Naive thymus-derived CD8-positive, alpha-beta T cell (primary cell): ENCODE data around the gene EPB41L2. TPM values are rescaled to one million over a fixed set of nuclear protein-coding genes. Genes with fewer than 3 reads are reported as not detected.
A peak's percentile ranks its signal among the peaks of the same experiment; 100 is the strongest.
"Not testable (repeated sequence)": the region's sequence is repeated elsewhere in the genome, so short reads cannot be mapped to it uniquely, and the experiment has no call there.

Experiments
- ATAC-seq, 2 donors: fragments of 150-1000 bp; cut with Tn5 transposase in 1 of 2; sonication (Bioruptor Pico), chemical (Tn5 transposase) in 1 of 2; 1 replicate in 1 of 2; 2 replicates in 1 of 2; pipeline ENCODE4 v1.10.0; 2021; ENCODE audit warnings: mild to moderate bottlenecking in 2 of 2, moderate library complexity in 2 of 2
- POLR2A ChIA-PET: fragments of 350-600 bp; sonication (Branson Sonifier 250); formaldehyde crosslinking; loops from one replicate; lab custom pipeline; 2021; ENCODE audit warnings: antibody characterized with exemption; lab: Charles Lee
- DNase-seq, 10 donors: peaks; one replicate each; pipeline versions ENCODE4 v3.0.0 to v3.0.0-alpha.2; 2020 to 2022
- H3K27ac Mint-ChIP-seq, 10 donors: one replicate each; pipeline ENCODE4 v1.8.0; 2020 to 2022; ENCODE audit warnings: mild to moderate bottlenecking in 10 of 10, mixed read lengths in 10 of 10, moderate library complexity in 4 of 10, inconsistent platforms in 1 of 10
- H3K27me3 Mint-ChIP-seq, 5 donors: one replicate each; pipeline ENCODE4 v1.8.0; 2021 to 2022; ENCODE audit warnings: mixed read lengths in 5 of 5
- H3K36me3 Mint-ChIP-seq, 3 donors: one replicate each; pipeline ENCODE4 v1.8.0; 2020 to 2022; ENCODE audit warnings: mixed read lengths in 3 of 3, mild to moderate bottlenecking in 2 of 3, inconsistent platforms in 1 of 3
- H3K4me1 Mint-ChIP-seq, 4 donors: one replicate each; pipeline ENCODE4 v1.8.0; 2021 to 2022; ENCODE audit warnings: mixed read lengths in 4 of 4
- H3K4me3 Mint-ChIP-seq, 10 donors: one replicate each; pipeline ENCODE4 v1.8.0; 2020 to 2022; ENCODE audit warnings: mild to moderate bottlenecking in 10 of 10, mixed read lengths in 10 of 10, moderate library complexity in 6 of 10, inconsistent platforms in 1 of 10
- H3K9me3 Mint-ChIP-seq, 9 donors: one replicate each; pipeline ENCODE4 v1.8.0; 2020 to 2022; ENCODE audit warnings: mixed read lengths in 9 of 9, mild to moderate bottlenecking in 3 of 9, inconsistent platforms in 1 of 9, moderate library complexity in 1 of 9
- polyA plus RNA-seq, 3 donors: library from polyadenylated mRNA; unstranded; fragments of 300-500 nt; fragmentation: Illumina TruSeq; gene quantifications; one replicate each; pipeline ENCODE4 v1.2.3, GENCODE V29; 2021
- total RNA-seq, 8 experiments: library from RNA in 2 of 8; stranded (reverse) in 2 of 8; gene quantifications; one replicate each; pipeline ENCODE4 v1.2.3 and lab custom pipeline; 2021 to 2026

EPB41L2 gene
- total and polyA plus RNA-seq, 5 experiments from 2014 or later: 1.8 to 31.1 (median 3.3) TPM

GRCh38 chr6:130942752-130943151 lies 120.3 kb downstream of the EPB41L2 start:
- H3K36me3 Mint-ChIP-seq, POLR2A ChIA-PET, H3K4me3 Mint-ChIP-seq, H3K27me3 Mint-ChIP-seq, H3K9me3 Mint-ChIP-seq, DNase-seq, H3K27ac Mint-ChIP-seq, ATAC-seq, H3K4me1 Mint-ChIP-seq: not testable (repeated sequence)

- Mint-ChIP-seq H3K9me3 (peaks cover 0 to 5% (median 0%) of the 10 kb centered on the region in 9 donors), H3K27ac (no peak overlapping the region), H3K4me1 (no peaks in the 10 kb centered on the region), H3K4me3 (no peak overlapping the region), H3K36me3 (peaks cover 0 to under 1% (median 0%) of the 10 kb centered on the region in 3 donors), H3K27me3 (no peaks in the 10 kb centered on the region)
- POLR2A ChIA-PET: no interaction called here
- no peak for ATAC-seq
- no peak for DNase-seq
Measured at GRCh38 chr6:130937942-130938604, 125.0 kb downstream of the EPB41L2 start.

- ATAC-seq (no peak), DNase-seq (no peak)
- H3K27ac Mint-ChIP-seq: no peak overlapping the region
- no peaks in the 10 kb centered on the region for H3K27me3 Mint-ChIP-seq
- no peaks in the 10 kb centered on the region for H3K4me1 Mint-ChIP-seq
- H3K9me3 Mint-ChIP-seq: peaks cover 0 to 5% (median 0%) of the 10 kb centered on the region in 9 donors
- no peaks in the 10 kb centered on the region for H3K36me3 Mint-ChIP-seq
- no peak overlapping the region for H3K4me3 Mint-ChIP-seq
- POLR2A ChIA-PET: interaction anchor here (0.7 kb wide), 1 partner anchor 31 kb away, joined by 3 read pairs; no protein-coding TSS in a partner anchor
Measured at GRCh38 chr6:130936933-130937332, 126.1 kb downstream of the EPB41L2 start.

- Mint-ChIP-seq H3K27me3 (no peaks in the 10 kb centered on the region), H3K4me1 (no peaks in the 10 kb centered on the region), H3K36me3 (peaks cover 0 to 1% (median 0%) of the 10 kb centered on the region in 3 donors), H3K4me3 (no peak overlapping the region), H3K27ac (peak overlapping the region in 1 of 10 donors; percentile 41), H3K9me3 (peaks cover 0 to 5% (median 0%) of the 10 kb centered on the region in 9 donors)
- POLR2A ChIA-PET: no interaction called here
- no peak for DNase-seq
- ATAC-seq: no peak
Measured at GRCh38 chr6:130935978-130936377, 127.1 kb downstream of the EPB41L2 start.

- POLR2A ChIA-PET: no interaction called here
- H3K27ac Mint-ChIP-seq: no peak overlapping the region
- DNase-seq: no peak
- no peak overlapping the region for H3K4me3 Mint-ChIP-seq
- H3K27me3 Mint-ChIP-seq: no peaks in the 10 kb centered on the region
- H3K9me3 Mint-ChIP-seq: peaks cover 0 to 8% (median 0%) of the 10 kb centered on the region in 9 donors
- H3K36me3 Mint-ChIP-seq: peaks cover 0 to 8% (median 0%) of the 10 kb centered on the region in 3 donors
- ATAC-seq: no peak
- no peaks in the 10 kb centered on the region for H3K4me1 Mint-ChIP-seq
Measured at GRCh38 chr6:130934848-130935585, 128.0 kb downstream of the EPB41L2 start.

DNA sequence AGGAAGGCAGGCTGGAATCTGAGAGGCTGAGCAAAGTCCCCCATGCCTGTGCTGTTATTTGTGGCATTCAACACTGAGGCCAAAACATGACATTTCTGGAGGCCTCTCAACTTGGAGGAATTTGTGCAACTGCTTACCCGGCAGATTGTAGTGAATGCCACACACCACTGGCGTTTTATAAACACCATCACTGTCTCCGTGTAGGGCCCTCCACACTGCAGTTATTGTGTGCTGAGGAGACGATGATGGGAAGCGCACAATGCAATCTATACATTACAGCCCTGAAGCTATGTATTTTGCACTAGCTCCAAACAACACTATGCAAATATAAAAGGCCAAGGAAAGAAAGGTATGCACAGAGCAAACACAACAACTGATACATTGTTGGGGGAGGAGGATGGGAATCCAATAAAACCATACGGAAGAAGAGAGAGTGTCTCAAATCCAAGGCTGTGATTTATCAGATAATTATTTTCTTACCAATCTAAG lies 129.3 kb downstream of the EPB41L2 start:
- Mint-ChIP-seq H3K9me3 (peaks cover 0 to 8% (median 0%) of the 10 kb centered on the region in 9 donors), H3K27me3 (no peaks in the 10 kb centered on the region), H3K36me3 (peaks cover 0 to 14% (median 0%) of the 10 kb centered on the region in 3 donors), H3K4me1 (no peaks in the 10 kb centered on the region), H3K27ac (no peak overlapping the region), H3K4me3 (no peak overlapping the region)
- ATAC-seq: no peak
- no peak for DNase-seq
- POLR2A ChIA-PET: no interaction called here

GRCh38 chr6:130932921-130933320 lies 130.1 kb downstream of the EPB41L2 start:
- no peak for ATAC-seq
- Mint-ChIP-seq H3K9me3 (peaks cover 0 to 8% (median 0%) of the 10 kb centered on the region in 9 donors), H3K27me3 (no peaks in the 10 kb centered on the region), H3K4me3 (no peak overlapping the region), H3K4me1 (no peaks in the 10 kb centered on the region), H3K36me3 (peaks cover 0 to 14% (median 0%) of the 10 kb centered on the region in 3 donors), H3K27ac (no peak overlapping the region)
- DNase-seq: no peak
- POLR2A ChIA-PET: no interaction called here

- H3K4me3 Mint-ChIP-seq: no peak overlapping the region
- H3K27ac Mint-ChIP-seq: no peak overlapping the region
- ATAC-seq: no peak
- peaks cover 0 to 8% (median 0%) of the 10 kb centered on the region in 9 donors for H3K9me3 Mint-ChIP-seq
- POLR2A ChIA-PET: no interaction called here
- H3K36me3 Mint-ChIP-seq: peaks cover 0 to 14% (median 0%) of the 10 kb centered on the region in 3 donors
- H3K27me3 Mint-ChIP-seq: no peaks in the 10 kb centered on the region
- no peaks in the 10 kb centered on the region for H3K4me1 Mint-ChIP-seq
- DNase-seq: no peak
Measured at GRCh38 chr6:130932438-130932837, 130.6 kb downstream of the EPB41L2 start.

GRCh38 chr6:130931683-130932082 lies 131.4 kb downstream of the EPB41L2 start:
- peaks cover 0 to 14% (median 0%) of the 10 kb centered on the region in 3 donors for H3K36me3 Mint-ChIP-seq
- H3K27ac Mint-ChIP-seq: no peak overlapping the region
- no peaks in the 10 kb centered on the region for H3K4me1 Mint-ChIP-seq
- no peak overlapping the region for H3K4me3 Mint-ChIP-seq
- peaks cover 0 to 8% (median 0%) of the 10 kb centered on the region in 9 donors for H3K9me3 Mint-ChIP-seq
- no peak for DNase-seq
- POLR2A ChIA-PET: no interaction called here
- no peaks in the 10 kb centered on the region for H3K27me3 Mint-ChIP-seq
- no peak for ATAC-seq

GRCh38 chr6:130929036-130929678 lies 133.9 kb downstream of the EPB41L2 start:
- H3K27me3 Mint-ChIP-seq: no peaks in the 10 kb centered on the region
- no peak overlapping the region for H3K27ac Mint-ChIP-seq
- no peak for DNase-seq
- no peak for ATAC-seq
- POLR2A ChIA-PET: interaction anchor here (0.6 kb wide), 1 partner anchor 520 kb away, joined by 4 read pairs; no protein-coding TSS in a partner anchor
- H3K9me3 Mint-ChIP-seq: peaks cover 0 to 8% (median 0%) of the 10 kb centered on the region in 9 donors
- H3K36me3 Mint-ChIP-seq: peaks cover 0 to 14% (median 1%) of the 10 kb centered on the region in 3 donors
- no peaks in the 10 kb centered on the region for H3K4me1 Mint-ChIP-seq
- H3K4me3 Mint-ChIP-seq: no peak overlapping the region

- Mint-ChIP-seq H3K4me3 (no peak overlapping the region), H3K4me1 (no peaks in the 10 kb centered on the region), H3K27ac (no peak overlapping the region), H3K9me3 (peaks cover 0 to 8% (median 0%) of the 10 kb centered on the region in 9 donors), H3K36me3 (peaks cover 0 to 14% (median 1%) of the 10 kb centered on the region in 3 donors), H3K27me3 (no peaks in the 10 kb centered on the region)
- DNase-seq: no peak
- ATAC-seq: no peak
- POLR2A ChIA-PET: no interaction called here
Measured at GRCh38 chr6:130928158-130928912, 134.7 kb downstream of the EPB41L2 start.

DNA sequence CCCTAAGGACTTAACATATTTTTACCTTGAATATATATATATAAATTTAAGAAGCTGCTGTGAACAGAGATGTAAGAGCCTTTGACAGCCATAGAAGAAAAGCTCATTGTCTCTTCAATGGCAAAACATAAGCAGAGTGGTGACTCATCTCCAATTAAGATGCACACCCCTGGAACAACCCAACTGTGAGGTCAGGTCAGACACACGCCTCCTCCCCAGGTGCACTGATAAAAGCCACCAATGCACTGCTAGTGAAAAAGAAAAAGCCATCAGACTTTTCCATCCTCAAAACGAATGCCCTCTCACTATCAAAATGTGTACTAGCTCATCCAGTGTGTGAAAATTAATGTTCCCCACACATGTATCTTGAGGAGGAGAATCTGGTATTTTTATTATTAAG lies 135.7 kb downstream of the EPB41L2 start:
- Mint-ChIP-seq H3K36me3 (peaks cover 0 to 14% (median 1%) of the 10 kb centered on the region in 3 donors), H3K4me3 (no peak overlapping the region), H3K4me1 (no peaks in the 10 kb centered on the region), H3K9me3 (peaks cover 0 to 8% (median 0%) of the 10 kb centered on the region in 9 donors), H3K27ac (no peak overlapping the region), H3K27me3 (no peaks in the 10 kb centered on the region)
- POLR2A ChIA-PET: no interaction called here
- DNase-seq: no peak
- ATAC-seq: no peak
